MCF 10A (cell line): ENCODE data around the gene LIN28A. TPM values are rescaled to one million over a fixed set of nuclear protein-coding genes. Genes with fewer than 3 reads are reported as not detected.

Experiments used
- BruUV-seq: library from RNA; stranded (reverse); fragments of 400-500 nt; replicated peaks from 2 replicates; lab custom pipeline; 2021; lab: Mats Ljungman, UMichigan
- CTCF ChIA-PET: fragments of 300-600 bp; sonication (Branson Sonifier 250); formaldehyde crosslinking; extraction: SDS; loops from one replicate; lab custom pipeline; 2021; ENCODE audit warnings: antibody characterized with exemption, inconsistent platforms; lab: Yijun Ruan, JAX
- POLR2A ChIA-PET: fragments of 300-600, 350-650 bp; sonication (Branson Sonifier 250); formaldehyde crosslinking; extraction: SDS; loops from one replicate; lab custom pipeline; 2020; ENCODE audit warnings: antibody characterized with exemption, inconsistent platforms; lab: Yijun Ruan, JAX
- DNase-seq: peaks from one replicate; pipeline ENCODE4 v3.0.0-alpha.2; 2018; ENCODE audit not compliant: unreplicated experiment
- H3K27ac Mint-ChIP-seq: one replicate; pipeline ENCODE4 v1.8.0; 2022; ENCODE audit warnings: mild to moderate bottlenecking, low read depth, mixed read lengths; ENCODE audit not compliant: unreplicated experiment
- H3K27me3 Mint-ChIP-seq: one replicate; pipeline ENCODE4 v1.8.0; 2022; ENCODE audit warnings: mixed read lengths; ENCODE audit not compliant: insufficient read depth, unreplicated experiment
- H3K36me3 Mint-ChIP-seq: one replicate; pipeline ENCODE4 v1.8.0; 2022; ENCODE audit warnings: mild to moderate bottlenecking, moderate library complexity, mixed read lengths; ENCODE audit not compliant: insufficient read depth, unreplicated experiment
- H3K4me1 Mint-ChIP-seq: one replicate; pipeline ENCODE4 v1.8.0; 2022; ENCODE audit warnings: mixed read lengths; ENCODE audit not compliant: insufficient read depth, unreplicated experiment
- H3K4me3 Mint-ChIP-seq: one replicate; pipeline ENCODE4 v1.8.0; 2022; ENCODE audit warnings: mild to moderate bottlenecking, moderate library complexity, mixed read lengths; ENCODE audit not compliant: unreplicated experiment
- H3K9me3 Mint-ChIP-seq: one replicate; pipeline ENCODE4 v1.8.0; 2022; ENCODE audit warnings: mixed read lengths; ENCODE audit not compliant: unreplicated experiment
- CTCF ChIP-seq: fragments of 200-600 bp; IDR thresholded peaks from one replicate; pipeline ENCODE4 v1.8.0; 2022; ENCODE audit warnings: antibody characterized with exemption, mild to moderate bottlenecking; ENCODE audit not compliant: unreplicated experiment
- intact Hi-C: fragments of 100-400 bp; cut with micrococcal nuclease; formaldehyde crosslinking; loops from 2 replicates; pipeline ENCODE4 v1.14.1; 2022
- total RNA-seq: library from RNA; stranded (reverse); gene quantifications from 2 replicates; pipeline ENCODE4 v1.2.3, GENCODE V29; 2022

The LIN28A gene
- total RNA-seq, 1 experiment from 2014 or later: not detected

GRCh38 chr1:26363549-26364448, 46.8 kb upstream of the LIN28A start:
- Mint-ChIP-seq H3K4me1 (peaks cover 14% of the 10 kb centered on the region), H3K9me3 (no peaks in the 10 kb centered on the region), H3K27me3 (no peaks in the 10 kb centered on the region), H3K4me3 (no peak overlapping the region), H3K27ac (no peak overlapping the region), H3K36me3 (no peaks in the 10 kb centered on the region)
- intact Hi-C loops: loop anchor here (2.0 kb wide), 1 partner anchor 89 kb away; no protein-coding TSS in a partner anchor
- POLR2A ChIA-PET: interaction anchor here (0.6 to 1.8 kb wide), 5 partner anchors 14 to 36 kb away, joined by 3 to 9 read pairs (median 3); no protein-coding TSS in a partner anchor
- DNase-seq: peak; percentile 75
- peak; percentile 93 for TF ChIP-seq CTCF
- CTCF ChIA-PET: interaction anchor here (0.6 to 2.4 kb wide), 30 partner anchors 9 to 1470 kb away, joined by 3 to 27 read pairs (median 5); partner anchors contain the start of genes CEP85, CRYBG2 and SH3BGRL3
- BruUV-seq: no TSS peak

GRCh38 chr1:26364956-26365355, 45.7 kb upstream of the LIN28A start:
- intact Hi-C loops: no loop called here
- no TSS peak for BruUV-seq
- H3K36me3 Mint-ChIP-seq: no peaks in the 10 kb centered on the region
- peaks cover 9% of the 10 kb centered on the region for H3K4me1 Mint-ChIP-seq
- H3K4me3 Mint-ChIP-seq: no peak overlapping the region
- POLR2A ChIA-PET: interaction anchor here (1.8 kb wide), 1 partner anchor 13 kb away, joined by 9 read pairs; no protein-coding TSS in a partner anchor
- CTCF ChIA-PET: interaction anchor here (0.5 to 2.4 kb wide), 16 partner anchors 9 to 324 kb away, joined by 3 to 27 read pairs (median 5); partner anchors contain the start of genes CEP85 and SH3BGRL3
- H3K9me3 Mint-ChIP-seq: no peaks in the 10 kb centered on the region
- no peak for TF ChIP-seq CTCF
- no peak overlapping the region for H3K27ac Mint-ChIP-seq
- H3K27me3 Mint-ChIP-seq: no peaks in the 10 kb centered on the region
- DNase-seq: no peak

GRCh38 chr1:26367441-26367840, 43.2 kb upstream of the LIN28A start:
- TF ChIP-seq CTCF: no peak
- POLR2A ChIA-PET: no interaction called here
- Mint-ChIP-seq H3K36me3 (no peaks in the 10 kb centered on the region), H3K4me3 (no peak overlapping the region), H3K27me3 (no peaks in the 10 kb centered on the region), H3K9me3 (no peaks in the 10 kb centered on the region), H3K4me1 (peaks cover 15% of the 10 kb centered on the region), H3K27ac (no peak overlapping the region)
- CTCF ChIA-PET: interaction anchor here (0.8 to 1.5 kb wide), 2 partner anchors 11 to 200 kb away, joined by 3 to 5 read pairs; no protein-coding TSS in a partner anchor
- intact Hi-C loops: no loop called here
- no TSS peak for BruUV-seq
- no peak for DNase-seq

GRCh38 chr1:26368006-26368405, 42.6 kb upstream of the LIN28A start:
- ChIA-PET CTCF (no interaction called here), POLR2A (no interaction called here)
- no peak for TF ChIP-seq CTCF
- no TSS peak for BruUV-seq
- DNase-seq: no peak
- intact Hi-C loops: no loop called here
- Mint-ChIP-seq H3K27ac (no peak overlapping the region), H3K4me3 (no peak overlapping the region), H3K4me1 (peaks cover 19% of the 10 kb centered on the region), H3K27me3 (no peaks in the 10 kb centered on the region), H3K9me3 (no peaks in the 10 kb centered on the region), H3K36me3 (no peaks in the 10 kb centered on the region)
